Calu3 (cell line): ENCODE results near the gene OR5D14. TPM values are rescaled to one million over a fixed set of nuclear protein-coding genes. Genes with fewer than 3 reads are reported as not detected.

Experiments used
- Bru-seq: library from RNA; stranded (reverse); fragments of 400-500 nt; gene quantifications from one replicate; lab custom pipeline; 2021; lab: Mats Ljungman, UMichigan
- BruChase-seq, 2 experiments: library from RNA; stranded (reverse); fragments of 400-500 nt; gene quantifications; one replicate each; lab custom pipeline; 2021; lab: Mats Ljungman, UMichigan
- BruUV-seq: library from RNA; stranded (reverse); fragments of 400-500 nt; replicated peaks from 2 replicates; lab custom pipeline; 2021; lab: Mats Ljungman, UMichigan
- CTCF ChIA-PET: fragments of 300-600 bp; sonication (Branson Sonifier 250); formaldehyde crosslinking; loops from one replicate; lab custom pipeline; 2022; ENCODE audit warnings: antibody characterized with exemption; lab: Charles Lee
- DNase-seq: peaks from one replicate; pipeline ENCODE4 v3.0.0; 2022
- H3K27ac Mint-ChIP-seq: one replicate; pipeline ENCODE4 v1.8.0; 2022; ENCODE audit warnings: mixed read lengths; ENCODE audit not compliant: unreplicated experiment
- H3K27me3 Mint-ChIP-seq: one replicate; pipeline ENCODE4 v1.8.0; 2022; ENCODE audit warnings: mixed read lengths; ENCODE audit not compliant: unreplicated experiment
- H3K36me3 Mint-ChIP-seq: one replicate; pipeline ENCODE4 v1.8.0; 2022; ENCODE audit warnings: mild to moderate bottlenecking, moderate library complexity, mixed read lengths; ENCODE audit not compliant: insufficient read depth, unreplicated experiment
- H3K4me1 Mint-ChIP-seq: one replicate; pipeline ENCODE4 v1.8.0; 2022; ENCODE audit warnings: mild to moderate bottlenecking, low read depth, mixed read lengths; ENCODE audit not compliant: unreplicated experiment
- H3K4me3 Mint-ChIP-seq: one replicate; pipeline ENCODE4 v1.8.0; 2022; ENCODE audit warnings: mild to moderate bottlenecking, low read depth, moderate library complexity, mixed read lengths; ENCODE audit not compliant: unreplicated experiment
- H3K9me3 Mint-ChIP-seq: one replicate; pipeline ENCODE4 v1.8.0; 2022; ENCODE audit warnings: low read depth, mixed read lengths; ENCODE audit not compliant: unreplicated experiment
- intact Hi-C: fragments of 100-400 bp; cut with micrococcal nuclease; formaldehyde crosslinking; loops from one replicate; pipeline ENCODE4 v1.10.0; 2022; ENCODE audit not compliant: unreplicated experiment
- long read RNA-seq: library from polyadenylated mRNA; stranded (forward); transcript quantifications from one replicate; pipeline ENCODE4 v2.0.0, GENCODE V29; 2022
- total RNA-seq: library from RNA; stranded (reverse); gene quantifications from 2 replicates; pipeline ENCODE4 v1.2.3, GENCODE V29; 2022
- TF ChIP-seq, protein P1 (sequence below): fragments of 200-600 bp; IDR thresholded peaks from one replicate; pipeline ENCODE4 v1.8.0; 2022; ENCODE audit warnings: antibody characterized with exemption; ENCODE audit not compliant: unreplicated experiment

Gene OR5D14
- total RNA-seq (not detected in 2 replicates), Bru-seq, nascent RNA (not detected), BruChase-seq, experiment 1, labeled RNA remaining after a 6-hour chase (not detected), BruChase-seq, experiment 2, labeled RNA remaining after a 2-hour chase (not detected)
- long read RNA-seq: 0 reads

- BruUV-seq: no TSS peak
- CTCF ChIA-PET: no interaction called here
- H3K36me3 Mint-ChIP-seq: no peaks in the 10 kb centered on the region
- no peaks in the 10 kb centered on the region for H3K4me1 Mint-ChIP-seq
- no peaks in the 10 kb centered on the region for H3K27me3 Mint-ChIP-seq
- no peak within 1 kb of the TSS for H3K4me3 Mint-ChIP-seq
- H3K27ac Mint-ChIP-seq: no peak within 1 kb of the TSS
- H3K9me3 Mint-ChIP-seq: peaks cover 18% of the 10 kb centered on the region
- intact Hi-C loops: no loop called here
- no peak for DNase-seq
- TF ChIP-seq, protein P1, sequence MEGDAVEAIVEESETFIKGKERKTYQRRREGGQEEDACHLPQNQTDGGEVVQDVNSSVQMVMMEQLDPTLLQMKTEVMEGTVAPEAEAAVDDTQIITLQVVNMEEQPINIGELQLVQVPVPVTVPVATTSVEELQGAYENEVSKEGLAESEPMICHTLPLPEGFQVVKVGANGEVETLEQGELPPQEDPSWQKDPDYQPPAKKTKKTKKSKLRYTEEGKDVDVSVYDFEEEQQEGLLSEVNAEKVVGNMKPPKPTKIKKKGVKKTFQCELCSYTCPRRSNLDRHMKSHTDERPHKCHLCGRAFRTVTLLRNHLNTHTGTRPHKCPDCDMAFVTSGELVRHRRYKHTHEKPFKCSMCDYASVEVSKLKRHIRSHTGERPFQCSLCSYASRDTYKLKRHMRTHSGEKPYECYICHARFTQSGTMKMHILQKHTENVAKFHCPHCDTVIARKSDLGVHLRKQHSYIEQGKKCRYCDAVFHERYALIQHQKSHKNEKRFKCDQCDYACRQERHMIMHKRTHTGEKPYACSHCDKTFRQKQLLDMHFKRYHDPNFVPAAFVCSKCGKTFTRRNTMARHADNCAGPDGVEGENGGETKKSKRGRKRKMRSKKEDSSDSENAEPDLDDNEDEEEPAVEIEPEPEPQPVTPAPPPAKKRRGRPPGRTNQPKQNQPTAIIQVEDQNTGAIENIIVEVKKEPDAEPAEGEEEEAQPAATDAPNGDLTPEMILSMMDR: no peak
These were observed at the start of gene OR5D14 for GRCh38 chr11:55795256-55795655. Gene OR5D14 (plus strand): TSS chr11:55795556. CDS start chr11:55795556, 0 bp downstream.

DNA sequence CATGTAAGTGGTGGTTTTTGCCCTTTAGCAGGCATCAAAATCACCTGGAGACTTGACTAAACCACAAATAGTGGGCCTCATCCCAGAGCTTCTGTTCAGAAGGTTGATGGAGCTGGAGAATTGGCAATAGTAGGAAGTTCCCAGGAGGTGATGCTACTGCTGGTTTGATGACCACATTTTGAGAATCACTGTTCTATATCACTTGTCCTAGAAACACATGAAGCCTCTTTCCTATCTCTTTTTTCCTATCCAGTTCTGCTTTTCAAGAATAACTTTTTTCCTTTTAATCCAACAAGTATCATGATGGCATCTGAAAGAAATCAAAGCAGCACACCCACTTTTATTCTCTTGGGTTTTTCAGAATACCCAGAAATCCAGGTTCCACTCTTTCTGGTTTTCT is 22.2 kb upstream of the OR5D14 start, which contains the start of gene OR5D13:
Gene OR5D13, plus strand, starts transcription at position 301 of the 400 bp plus-strand sequence. Its CDS starts 0 bp downstream, at position 301.
- CTCF ChIA-PET: no interaction called here
- H3K4me3 Mint-ChIP-seq: no peak within 1 kb of the TSS
- H3K4me1 Mint-ChIP-seq: no peaks in the 10 kb centered on the region
- BruUV-seq: no TSS peak
- H3K9me3 Mint-ChIP-seq: peaks cover 11% of the 10 kb centered on the region
- intact Hi-C loops: no loop called here
- H3K27me3 Mint-ChIP-seq: no peaks in the 10 kb centered on the region
- H3K27ac Mint-ChIP-seq: no peak within 1 kb of the TSS
- H3K36me3 Mint-ChIP-seq: no peaks in the 10 kb centered on the region
- DNase-seq: no peak
- TF ChIP-seq, protein P1: no peak

- H3K27me3 Mint-ChIP-seq: no peaks in the 10 kb centered on the region
- H3K4me3 Mint-ChIP-seq: no peak overlapping the region
- DNase-seq: no peak
- CTCF ChIA-PET: no interaction called here
- TF ChIP-seq, protein P1: no peak
- H3K27ac Mint-ChIP-seq: no peak overlapping the region
- H3K36me3 Mint-ChIP-seq: no peaks in the 10 kb centered on the region
- intact Hi-C loops: no loop called here
- peaks cover 15% of the 10 kb centered on the region for H3K9me3 Mint-ChIP-seq
- no TSS peak for BruUV-seq
- H3K4me1 Mint-ChIP-seq: no peaks in the 10 kb centered on the region
These were observed 3.8 kb upstream of the OR5D14 start for GRCh38 chr11:55791606-55792005.

DNA sequence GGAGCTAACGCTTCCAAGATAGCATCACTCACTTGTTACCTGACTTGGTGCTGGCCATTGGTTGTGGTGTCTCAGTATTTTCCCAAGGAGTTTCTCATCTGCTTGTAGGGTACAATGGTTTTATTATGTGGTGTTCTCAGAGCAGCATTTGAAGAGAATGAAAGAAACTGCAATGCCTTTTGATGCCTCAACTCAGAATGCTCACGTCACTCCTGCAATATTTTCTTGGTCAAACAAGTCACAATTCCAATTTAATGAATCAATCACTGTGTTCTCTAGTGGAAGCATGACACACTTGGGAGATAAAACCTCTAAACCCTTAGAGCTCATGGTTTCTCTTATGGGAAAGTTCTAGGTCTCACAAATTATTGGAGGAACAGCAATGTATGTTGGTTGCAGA is 2.0 kb upstream of the OR5D14 start:
- no peak overlapping the region for H3K4me3 Mint-ChIP-seq
- DNase-seq: no peak
- no peaks in the 10 kb centered on the region for H3K36me3 Mint-ChIP-seq
- BruUV-seq: no TSS peak
- TF ChIP-seq, protein P1: no peak
- no peak overlapping the region for H3K27ac Mint-ChIP-seq
- peaks cover 9% of the 10 kb centered on the region for H3K9me3 Mint-ChIP-seq
- H3K4me1 Mint-ChIP-seq: no peaks in the 10 kb centered on the region
- intact Hi-C loops: no loop called here
- no peaks in the 10 kb centered on the region for H3K27me3 Mint-ChIP-seq
- CTCF ChIA-PET: no interaction called here
